HG03457 (cell line): ENCODE results near the gene TTC39A.

Experiments used
- ATAC-seq: cut with Tn5 transposase; IDR thresholded peaks from one replicate; pipeline ENCODE4 v1.9.1; 2021; ENCODE audit warnings: moderate number of reproducible peaks; ENCODE audit not compliant: unreplicated experiment

Gene TTC39A

DNA sequence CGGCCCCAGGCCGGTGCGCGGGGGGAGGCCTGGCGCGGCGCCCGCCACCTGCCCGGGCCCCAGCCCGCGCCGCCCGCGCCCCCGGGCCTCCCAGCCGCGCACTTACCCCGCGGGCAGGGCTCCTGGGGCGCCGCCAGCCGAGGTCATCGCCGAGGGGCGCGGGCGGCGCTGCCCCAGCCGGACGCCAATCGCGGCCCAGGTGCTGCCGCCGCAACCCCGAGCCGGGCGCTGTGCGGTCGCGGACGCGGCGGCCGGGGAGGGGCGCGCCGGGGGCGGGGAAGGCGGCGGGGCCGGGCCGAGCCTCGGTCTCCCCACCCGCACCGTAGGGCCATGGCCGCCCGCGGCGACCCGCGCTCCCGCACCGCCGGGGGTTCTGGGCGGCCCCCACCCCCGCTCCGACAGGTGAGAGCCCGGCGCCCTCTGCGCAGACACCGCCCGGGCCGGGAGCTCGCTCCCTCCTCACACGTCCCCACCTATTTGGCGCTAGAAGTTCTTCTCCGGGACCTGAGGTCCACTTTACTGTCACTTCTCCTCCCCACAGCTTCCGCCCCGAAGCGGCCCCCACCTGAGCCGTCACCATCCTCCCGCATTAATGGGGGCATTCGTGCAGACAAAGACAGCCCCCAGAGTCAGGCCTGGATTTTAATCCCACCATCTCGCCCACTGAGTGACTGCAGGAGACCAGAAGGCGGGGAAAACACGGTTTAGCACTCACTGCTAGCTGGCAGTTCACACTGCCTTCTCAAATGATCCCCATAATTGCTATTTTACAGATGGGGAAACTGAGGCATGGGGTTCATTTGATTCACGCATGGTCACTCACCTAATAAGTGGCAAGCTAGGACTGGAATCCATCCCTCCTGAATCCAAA lies at the start of gene TTC39A:
Gene TTC39A, minus strand, starts transcription at position 232 of the 871 bp plus-strand sequence. Its CDS starts 85 bp downstream, at position 147.
- ATAC-seq, result no peak

DNA sequence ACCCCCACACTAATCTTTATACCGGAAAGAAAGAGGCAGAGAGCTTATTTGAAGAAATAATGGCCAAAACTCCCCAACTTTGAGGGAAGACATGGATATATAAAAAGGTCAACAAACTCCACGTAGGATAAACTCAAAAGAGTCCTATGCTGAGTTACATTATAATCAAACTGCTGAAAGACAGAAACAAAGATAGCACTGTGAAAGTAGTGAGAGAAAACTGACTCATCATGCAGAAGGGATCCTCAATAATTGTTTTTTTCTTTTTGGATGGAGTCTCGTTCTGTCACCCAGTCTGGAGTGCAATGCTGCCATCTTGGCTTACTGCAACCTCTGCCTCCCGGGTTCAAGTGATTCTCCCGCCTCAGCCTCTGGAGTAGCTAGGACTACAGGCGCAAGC lies 48.5 kb upstream of the TTC39A start:
- ATAC-seq, result no peak

DNA sequence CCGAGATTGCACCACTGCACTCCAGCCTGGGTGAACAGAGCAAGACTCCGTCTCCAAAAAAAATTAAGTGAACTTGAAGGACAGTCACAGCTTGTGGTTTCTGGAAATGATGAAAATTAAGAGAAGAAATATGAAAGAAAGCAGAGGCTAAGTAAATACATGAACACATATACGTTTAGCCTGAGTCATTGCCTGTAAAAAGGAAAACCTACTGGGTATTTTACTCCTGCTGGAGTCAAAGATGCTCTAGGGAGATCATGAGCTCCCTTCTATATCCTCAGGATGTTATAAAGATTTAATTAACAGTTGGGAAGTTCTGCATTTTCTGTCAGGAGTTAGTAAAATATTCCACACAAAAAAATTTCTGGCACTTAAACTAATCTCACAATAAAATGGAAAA lies 43.5 kb upstream of the TTC39A start:
- no peak for ATAC-seq

DNA sequence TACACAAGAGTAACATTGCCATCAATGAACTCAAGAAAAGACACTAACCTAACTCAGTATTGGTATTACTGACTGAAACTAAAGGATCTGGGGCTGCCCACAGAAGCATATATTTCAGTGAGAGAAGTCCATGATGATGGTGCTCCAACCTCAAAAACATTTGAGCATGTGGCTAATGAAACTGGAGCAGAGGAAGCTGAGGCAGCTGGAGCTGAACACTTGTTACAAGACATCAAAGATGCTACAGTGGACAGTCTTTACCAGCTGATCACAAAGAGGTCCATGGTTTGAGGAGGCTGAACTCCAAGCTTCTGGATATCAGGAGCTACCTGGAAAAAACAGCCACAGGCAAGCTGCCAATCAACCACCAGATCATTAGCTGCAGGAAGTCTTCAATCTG lies 42.2 kb upstream of the TTC39A start:
- ATAC-seq, result no peak

DNA sequence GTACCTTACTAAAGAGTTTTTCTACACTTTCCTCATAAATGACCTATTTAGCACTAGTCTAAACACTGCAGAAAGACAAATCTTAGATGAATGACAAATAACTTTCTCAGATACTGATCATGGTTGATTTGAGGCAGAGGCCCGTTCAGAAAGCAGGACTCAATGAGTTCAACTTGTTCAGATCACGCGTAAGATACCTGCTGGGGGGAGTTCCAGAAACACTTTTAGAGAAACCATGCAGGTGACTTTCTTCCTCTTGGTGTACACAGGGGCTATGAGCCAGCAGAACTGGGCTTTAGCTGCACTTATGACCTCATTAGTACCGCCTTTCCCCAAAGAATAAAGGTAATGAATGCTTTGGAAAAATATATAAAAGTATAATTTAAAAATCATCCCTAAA lies 38.8 kb upstream of the TTC39A start:
- ATAC-seq, result no peak

DNA sequence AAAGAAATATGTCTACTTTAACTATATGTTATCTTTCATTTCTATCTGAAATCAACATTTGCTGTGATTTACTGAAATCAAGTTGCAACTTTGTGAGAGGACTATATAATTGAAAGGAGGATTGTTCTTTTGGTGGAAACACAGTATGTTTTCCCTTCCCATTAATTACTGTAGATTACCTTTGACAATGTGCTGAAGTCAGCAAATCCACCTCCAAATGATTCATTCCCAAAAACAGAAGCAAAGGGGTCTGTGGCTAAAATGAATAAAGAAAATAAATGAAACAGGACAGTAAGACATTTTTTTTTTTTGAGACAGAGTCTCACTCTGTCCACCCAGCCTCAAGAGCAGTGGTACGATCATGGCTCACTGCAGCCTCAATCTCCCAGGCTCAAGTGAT lies 35.4 kb upstream of the TTC39A start:
- ATAC-seq, result no peak

DNA sequence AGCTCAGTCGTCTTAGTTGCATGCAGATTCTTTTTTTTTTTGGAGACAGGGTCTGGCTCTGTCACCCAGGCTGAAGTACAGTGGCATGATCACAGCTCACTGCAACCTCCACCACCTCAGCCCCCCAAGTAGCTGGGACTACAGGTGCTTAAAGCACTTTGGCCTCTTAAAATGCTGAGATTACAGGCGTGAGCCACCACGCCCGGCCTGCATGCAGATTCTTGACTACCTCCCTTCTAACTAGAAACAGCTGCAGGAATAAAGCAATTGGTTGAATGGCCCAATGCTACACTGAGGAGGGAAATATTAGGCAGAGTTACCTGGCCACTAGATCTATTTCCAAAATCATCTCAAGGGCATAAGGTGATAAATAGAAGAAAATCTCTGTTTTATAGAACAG lies 29.5 kb upstream of the TTC39A start:
- ATAC-seq, result no peak

DNA sequence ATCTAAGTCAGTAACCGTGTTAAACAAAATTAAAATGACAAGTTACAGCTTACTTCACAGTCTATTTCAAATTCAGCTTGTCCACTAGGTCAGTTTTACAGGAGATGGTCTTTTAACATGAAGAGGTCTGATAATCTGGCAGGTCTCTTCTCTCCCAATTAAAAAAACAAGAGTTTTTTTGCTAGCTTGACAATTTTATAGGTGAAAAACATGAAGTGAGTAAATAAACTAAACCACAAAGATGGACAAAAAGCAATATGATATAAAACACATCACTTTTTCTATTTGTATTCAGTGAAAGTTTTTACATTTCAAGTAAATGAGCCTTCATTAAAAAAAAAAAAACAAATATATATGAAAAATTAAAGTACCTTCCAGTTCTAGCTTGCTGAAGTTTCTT lies 25.0 kb upstream of the TTC39A start:
- ATAC-seq, result no peak

DNA sequence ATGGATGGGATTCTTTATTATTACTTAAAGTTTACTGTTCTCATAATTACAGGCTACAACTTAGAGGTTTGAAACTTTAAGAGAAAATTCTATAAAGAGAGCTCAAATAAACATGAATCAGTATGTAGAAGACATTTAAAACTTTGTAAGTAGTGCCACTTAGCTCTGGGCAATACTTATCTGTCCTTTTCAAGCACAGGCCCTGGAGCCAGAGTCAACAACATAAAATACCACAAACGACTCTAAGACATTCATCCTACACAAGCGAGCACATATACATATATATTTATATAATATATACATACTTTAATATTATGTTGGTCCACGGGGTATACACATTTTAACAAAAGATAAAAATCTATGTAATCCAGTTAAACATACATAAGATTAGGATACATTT lies 24.1 kb upstream of the TTC39A start:
- no peak for ATAC-seq

DNA sequence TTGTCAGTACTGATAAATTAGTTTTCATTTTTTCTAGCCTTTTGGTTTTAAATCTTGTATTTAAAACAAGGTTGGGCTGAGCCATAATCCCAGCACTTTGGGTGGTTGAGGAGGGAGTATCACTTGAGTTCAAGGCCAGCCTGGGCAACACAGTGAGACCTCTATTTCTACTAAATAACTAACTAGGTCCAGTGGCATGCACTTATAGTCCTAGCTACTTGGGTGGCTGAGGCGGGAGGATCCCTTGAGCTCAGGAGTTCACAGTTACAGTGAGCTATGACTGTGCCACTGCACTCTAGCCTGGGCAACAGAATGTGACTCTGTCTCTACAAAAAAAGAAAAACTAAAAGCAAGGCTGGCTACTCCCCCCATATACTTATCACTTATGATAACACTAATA lies 21.5 kb upstream of the TTC39A start:
- ATAC-seq, result no peak

DNA sequence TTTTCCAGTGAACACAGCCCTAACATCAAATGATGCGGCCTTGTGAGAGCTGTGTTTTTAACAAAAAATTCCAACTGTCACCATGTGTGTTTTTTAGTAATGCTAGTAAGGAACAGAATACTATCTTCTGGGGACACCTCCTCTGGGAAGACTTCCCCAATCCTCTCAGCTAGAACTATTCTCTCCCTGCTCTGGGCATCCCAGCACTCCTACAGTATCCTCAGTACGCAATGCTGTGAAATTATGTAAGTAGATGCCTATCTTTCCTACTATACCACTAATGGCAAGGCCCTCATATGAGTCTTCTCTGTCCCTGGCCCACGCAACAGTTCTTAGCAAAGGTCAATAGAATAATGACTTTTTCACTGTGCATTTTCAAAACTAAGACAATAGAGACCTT lies 19.5 kb upstream of the TTC39A start:
- ATAC-seq, result no peak

DNA sequence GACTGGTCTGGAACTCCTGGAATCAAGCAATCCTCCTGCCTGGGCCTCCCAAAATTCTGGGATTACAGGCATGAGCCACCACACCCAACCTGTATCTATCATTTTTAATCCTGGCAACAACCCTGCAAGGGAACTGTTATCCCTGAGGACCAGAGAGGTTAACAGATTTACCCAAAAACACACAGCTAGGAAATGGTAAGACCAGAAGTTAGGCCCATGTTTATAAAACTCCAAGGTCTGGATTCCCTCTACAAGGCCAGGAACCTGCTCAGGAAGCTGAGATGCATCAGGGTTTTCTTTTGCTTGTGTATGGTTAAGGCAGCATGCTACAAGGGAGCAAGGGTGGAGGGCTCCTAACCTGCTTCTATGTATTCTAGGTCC lies 17.8 kb upstream of the TTC39A start:
- ATAC-seq, result no peak

DNA sequence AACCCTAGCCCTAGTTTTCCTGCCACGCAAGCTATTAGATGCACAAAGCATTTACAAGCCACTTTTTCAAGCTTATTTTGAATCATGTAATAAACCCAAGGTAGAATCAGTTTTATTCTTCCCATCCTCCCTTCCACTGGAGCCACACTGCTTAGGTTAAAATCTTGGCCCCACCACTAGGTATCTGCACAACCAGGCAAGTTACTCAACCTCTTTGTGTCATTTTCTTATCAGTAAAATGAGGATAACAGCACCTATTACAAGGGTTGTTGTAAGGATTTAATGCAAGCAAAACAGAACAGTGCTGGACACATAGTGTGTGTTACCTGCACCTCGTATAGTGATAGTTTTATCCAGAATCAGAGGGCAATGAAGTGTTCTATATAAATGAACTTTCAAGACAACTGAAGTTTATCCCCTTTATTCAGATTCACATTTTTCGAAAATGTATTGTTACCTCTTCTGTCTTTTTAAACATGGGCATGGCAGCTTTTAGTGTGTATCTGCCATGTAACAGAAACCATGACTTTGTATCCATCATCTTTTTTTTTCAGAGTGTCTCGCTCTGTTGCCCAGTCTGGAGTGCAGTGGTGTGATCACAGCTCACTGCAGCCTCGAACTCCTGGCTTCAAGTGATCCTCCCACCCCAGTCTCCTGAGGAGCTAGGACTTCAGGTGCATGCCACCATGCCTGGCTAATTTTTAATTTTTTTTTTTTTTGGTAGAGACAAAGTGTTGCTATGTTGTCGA lies 17.2 kb upstream of the TTC39A start:
- no peak for ATAC-seq

DNA sequence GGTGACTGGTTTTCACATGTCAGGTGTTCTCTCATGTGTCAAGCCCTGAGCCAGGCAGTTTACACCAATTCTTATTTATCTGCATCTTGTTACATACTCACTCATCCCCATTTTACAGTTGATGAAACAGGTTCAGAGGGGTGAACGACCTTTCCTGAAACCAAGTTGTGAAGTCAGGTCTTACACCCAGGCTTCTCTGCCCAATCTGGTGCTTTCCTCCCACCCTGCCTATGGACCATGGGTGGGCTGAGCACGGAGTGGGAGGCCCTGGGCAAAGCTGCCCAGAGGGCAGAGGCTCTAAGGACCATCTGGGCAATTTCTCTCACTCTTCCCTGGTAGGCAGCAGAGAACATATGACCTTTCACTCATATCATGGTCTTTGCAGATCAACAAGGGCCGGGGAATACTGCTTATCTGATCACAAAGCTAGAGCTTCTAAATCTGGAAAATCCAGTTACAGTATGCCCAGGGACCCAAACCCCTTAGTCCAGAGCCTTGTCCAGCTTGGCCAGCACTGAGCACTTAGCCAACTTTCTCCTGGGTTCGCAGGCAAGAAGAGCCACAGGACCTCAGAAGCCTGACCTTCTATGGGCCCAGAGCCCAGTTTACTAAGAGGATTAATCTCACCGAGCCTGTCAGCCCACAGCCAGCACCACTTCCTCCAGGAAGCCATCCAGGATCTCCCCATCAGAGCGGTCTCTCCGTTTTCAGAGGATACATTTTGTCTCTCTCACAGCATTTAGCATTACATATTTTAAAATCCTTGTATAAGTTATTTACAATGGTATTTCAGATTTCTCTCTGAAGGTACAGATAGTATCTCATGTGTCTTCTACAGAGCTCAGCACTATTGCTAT lies 16.0 kb upstream of the TTC39A start:
- no peak for ATAC-seq

DNA sequence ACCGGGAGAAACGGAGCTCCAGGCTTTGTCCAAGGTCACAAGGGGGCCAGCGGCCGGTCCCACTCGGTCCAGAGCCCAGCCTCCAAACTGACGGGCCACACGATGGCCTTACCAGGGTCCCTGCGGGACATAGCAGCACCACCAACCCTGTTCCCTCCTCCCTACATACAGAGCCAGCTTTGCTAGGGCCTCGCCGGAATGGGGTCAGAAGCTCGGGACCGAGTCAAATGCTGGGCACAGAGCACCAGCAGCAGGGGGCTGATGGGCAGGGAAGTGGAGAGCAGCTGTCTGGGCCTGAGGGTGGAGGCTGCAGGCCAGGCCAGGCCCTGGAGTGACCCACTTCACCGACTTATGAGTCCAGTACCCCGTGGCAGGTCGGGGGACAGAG lies 14.9 kb upstream of the TTC39A start:
- no peak for ATAC-seq

DNA sequence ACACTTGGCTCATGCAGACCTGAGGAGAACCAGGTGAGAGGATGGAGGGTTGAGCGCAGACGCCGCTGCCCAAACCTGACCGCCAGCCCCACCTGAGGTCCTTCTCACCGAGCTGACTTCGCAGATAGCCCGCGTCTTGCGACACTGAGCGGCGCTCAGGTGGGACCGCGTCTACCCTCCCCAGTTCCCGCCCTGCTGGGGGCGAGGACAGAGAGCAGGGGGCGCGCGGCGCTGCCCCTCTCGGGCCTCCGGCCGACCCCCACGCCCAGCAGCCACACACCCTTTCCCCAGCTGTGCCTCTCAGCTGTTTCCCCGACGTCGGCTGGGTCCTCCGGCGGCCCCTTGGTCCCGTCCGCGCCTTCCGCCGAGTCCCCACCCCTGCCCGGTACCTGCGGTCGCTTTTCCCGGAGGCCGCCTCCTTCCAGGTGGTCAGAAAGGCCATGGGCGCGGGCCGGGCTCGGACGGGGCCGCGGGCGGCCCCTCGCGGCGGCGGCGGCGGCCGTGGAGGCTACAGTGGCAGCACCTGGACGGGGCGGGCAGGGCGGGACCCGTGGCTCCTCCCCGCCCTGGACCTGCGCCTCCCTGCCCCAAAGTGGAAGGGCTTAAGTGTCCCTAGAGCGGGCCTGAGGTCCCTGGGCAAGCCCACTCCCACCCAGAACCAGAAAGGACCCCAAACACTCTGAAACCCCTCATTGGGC lies 14.4 kb upstream of the TTC39A start:
- no peak for ATAC-seq

DNA sequence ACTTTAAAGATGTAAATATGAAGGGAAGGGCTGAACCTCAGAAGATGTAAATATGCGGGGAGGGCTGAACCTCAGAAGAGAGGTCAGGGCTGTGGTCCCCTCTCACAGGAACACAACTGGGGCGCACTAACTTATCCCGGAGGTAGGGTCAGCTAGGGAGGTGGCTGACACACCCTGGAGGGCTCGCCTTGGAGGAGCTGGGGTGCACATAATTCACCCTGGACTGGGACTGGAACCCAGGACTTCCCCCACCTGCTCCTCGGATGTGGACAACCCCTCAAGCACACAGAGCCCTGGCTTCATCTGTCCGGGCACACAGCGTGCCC lies 13.9 kb upstream of the TTC39A start:
- no peak for ATAC-seq

DNA sequence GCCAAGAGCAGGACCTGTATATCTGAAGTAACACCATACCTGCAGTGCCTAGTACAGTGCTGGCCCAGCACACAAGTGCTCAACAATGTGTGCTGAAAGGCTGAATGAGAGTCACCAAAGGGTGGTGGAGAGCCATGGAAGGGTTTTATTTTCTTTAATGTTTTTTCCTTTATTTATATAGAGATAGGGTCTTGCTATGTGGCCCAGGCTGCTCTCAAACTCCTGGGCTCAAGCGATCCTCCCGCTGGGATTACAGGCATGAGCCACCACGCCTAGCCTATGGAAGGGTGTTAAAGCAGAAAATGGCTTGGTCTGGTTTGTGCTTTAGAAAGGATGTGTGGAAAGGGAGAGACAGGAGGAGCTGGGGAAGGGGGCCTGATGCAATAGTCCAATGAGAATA lies 13.3 kb upstream of the TTC39A start:
- ATAC-seq, result no peak

DNA sequence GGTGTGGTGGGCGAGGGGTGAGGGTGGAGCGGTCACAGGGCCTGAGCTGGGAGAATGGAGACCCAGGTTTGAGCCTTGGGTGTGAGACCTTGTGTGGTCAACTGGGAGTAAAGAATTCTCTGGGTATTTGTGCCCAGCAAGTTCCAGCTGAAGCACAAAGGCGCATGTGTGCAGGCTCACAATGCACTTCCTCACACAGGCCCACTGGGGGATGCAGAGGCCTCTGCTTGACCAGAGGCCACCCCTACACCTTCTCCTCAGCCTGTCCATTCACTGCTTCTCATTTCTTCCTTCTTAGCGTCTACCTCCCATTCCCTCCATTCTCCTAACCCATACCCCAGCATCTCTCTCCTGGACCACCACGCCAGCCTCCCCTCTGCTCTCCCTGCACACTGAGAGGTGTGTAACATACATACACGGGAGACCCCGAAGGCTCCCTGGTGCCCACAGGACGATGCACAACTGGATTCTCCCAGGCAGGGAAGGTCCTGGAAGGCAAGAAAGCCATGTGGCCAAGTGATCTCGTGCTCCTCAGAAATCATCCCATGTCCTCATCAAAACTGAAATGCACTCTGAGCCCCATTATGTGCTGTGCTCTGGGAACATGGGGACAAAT lies 12.3 kb upstream of the TTC39A start:
- peak; percentile 15 for ATAC-seq

DNA sequence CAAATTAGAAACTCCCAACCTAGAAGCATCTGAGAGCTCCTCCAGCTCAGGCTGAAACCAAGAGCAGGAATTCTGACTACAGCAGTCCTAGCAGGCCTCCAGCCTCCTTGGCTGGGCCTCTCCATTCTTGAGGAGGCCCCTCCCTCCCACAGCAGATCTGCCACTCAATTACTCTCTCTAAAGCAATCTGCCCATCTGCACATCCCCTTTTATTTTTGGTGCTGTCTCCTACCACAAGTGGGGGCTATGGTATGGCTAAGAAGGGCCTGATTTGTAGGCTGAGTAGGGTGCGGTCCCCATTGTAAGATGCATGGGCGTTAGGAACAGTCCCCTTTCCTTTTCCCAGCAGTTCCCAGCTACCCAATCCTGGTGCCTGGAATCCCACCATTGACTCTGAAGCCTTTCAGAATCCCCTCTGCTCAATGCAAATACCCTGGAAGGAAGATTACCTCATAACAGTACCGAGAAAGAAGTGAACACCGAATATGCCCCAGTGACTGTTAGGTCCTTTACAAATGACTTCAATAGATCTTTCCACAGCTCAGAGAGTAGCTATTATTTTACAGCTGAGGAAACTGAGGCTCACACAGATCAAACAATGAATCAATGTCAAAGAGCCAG lies 11.6 kb upstream of the TTC39A start:
- ATAC-seq, result peak; percentile 54
